Heart left ventricle (tissue), 13 donors: Measurements from ENCODE around the gene OR4E1.

Experiments used
- CTCF ChIP-seq, 12 donors: fragments of 200-600 bp; sonication (generic) in 4 of 12; IDR thresholded peaks; one replicate each; pipeline versions ENCODE4 v1.5.0 to v1.8.0; 2018 to 2022; ENCODE audit warnings: antibody characterized with exemption in 12 of 12, mild to moderate bottlenecking in 5 of 12
- POLR2A ChIP-seq, 2 donors: fragments of 450-650 bp; IDR thresholded peaks; one replicate each; pipeline ENCODE4 v1.6.1; 2017; ENCODE audit warnings: antibody characterized with exemption in 2 of 2, mild to moderate bottlenecking in 2 of 2, moderate library complexity in 2 of 2
- donor health status: ischemic (EF 13 %, LVEDD 7.1; RV severe dilation, severe dysfunction).
- donor health status: DM: no; HTN: yes; CAD: no.
- donor health status: DM: no; HTN: no; CAD: no.
- donor health status: ischemic (EF 25% LVEDD 6.9; RV normal size, moderate dysfunction).
- donor health status: ischemic (EF 25% LVEDD 5.7; RV mildly dilated, moderate dysfunction).
- donor health status: ischemic (EF 35%, LVEDD 5.7; RV mildly dilated, moderate dysfunction).
- donor health status: nonischemic (EF 11% LVEDD 7.7; RV severe dilation, severe dysfunction).
- donor health status: DM: yes; HTN: yes; CAD: no.
- donor health status: PGD.
- donor health status: ischemic (EF 29% LVEDD 5.4; RV normal size, mild dysfunction).
- donor health status: nonischemic (EF 23%, LVEDD 6.1; RV moderate dilation, normal function).

DNA sequence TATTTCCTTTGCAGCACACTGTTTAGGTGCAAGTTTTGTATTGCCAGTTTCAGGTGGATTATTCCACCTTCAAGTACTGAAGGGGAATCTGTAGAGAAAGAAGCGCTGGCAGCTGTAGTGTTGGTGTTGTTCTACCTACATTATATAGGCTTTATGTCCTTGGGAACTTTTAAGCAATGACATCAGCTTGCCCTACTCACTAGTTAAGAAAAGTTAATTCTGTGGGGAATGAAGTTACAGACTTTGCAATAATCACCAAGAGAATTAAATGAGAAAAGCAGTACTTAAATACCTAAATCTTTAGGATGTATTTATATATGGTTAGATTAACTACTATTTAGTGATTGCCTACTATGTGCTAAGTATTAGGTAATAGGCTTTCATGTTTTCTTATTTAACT is at the start of gene OR4E1:
- TF ChIP-seq CTCF (IDR thresholded peaks at IDR 0.05) (no peak), POLR2A (IDR thresholded peaks at IDR 0.05) (no peak)
